Tibial nerve (tissue), 4 donors: ENCODE data around the gene COL25A1. TPM values are rescaled to one million over a fixed set of nuclear protein-coding genes. Genes with fewer than 3 reads are reported as not detected.

Source experiments
- DNase-seq, 2 donors: peaks; one replicate each; pipeline ENCODE4 v3.0.0-alpha.2; 2019; ENCODE audit warnings: low spot score in 2 of 2
- H3K27ac ChIP-seq, 4 donors: fragments of 200-600 bp; sonication (generic) in 3 of 4; one replicate each; pipeline ENCODE4 v1.5.1; 2017 to 2019; ENCODE audit warnings: mild to moderate bottlenecking in 1 of 4
- H3K27me3 ChIP-seq, 2 donors: fragments of 200-600 bp; sonication (generic) in 1 of 2; one replicate each; pipeline versions ENCODE4 v1.5.1 to v1.6.0; 2017 to 2019
- H3K36me3 ChIP-seq, 3 donors: fragments of 200-600 bp; sonication (generic); one replicate each; pipeline ENCODE4 v1.5.1; 2018 to 2019
- H3K4me1 ChIP-seq, 4 donors: fragments of 200-600 bp; sonication (generic) in 3 of 4; one replicate each; pipeline ENCODE4 v1.5.1; 2017 to 2019
- H3K4me3 ChIP-seq, 4 donors: fragments of 200-600 bp; sonication (generic) in 3 of 4; one replicate each; pipeline ENCODE4 v1.5.1; 2017 to 2019; ENCODE audit warnings: mild to moderate bottlenecking in 1 of 4, moderate library complexity in 1 of 4
- H3K9me3 ChIP-seq, 4 donors: fragments of 200-600 bp; sonication (generic) in 3 of 4; one replicate each; pipeline ENCODE4 v1.5.1; 2017 to 2019
- CTCF ChIP-seq, 5 experiments: fragments of 200-600 bp in 3 of 5; fragments of 450-650 bp in 2 of 5; sonication (generic) in 3 of 5; IDR thresholded peaks; one replicate each; pipeline ENCODE4 v1.5.1; 2016 to 2019; ENCODE audit warnings: antibody characterized with exemption in 5 of 5, mild to moderate bottlenecking in 3 of 5, moderate library complexity in 2 of 5
- EP300 ChIP-seq, 2 donors: sonication (generic); formaldehyde crosslinking; IDR thresholded peaks; one replicate each; pipeline ENCODE4 v1.6.1; 2017; ENCODE audit warnings: antibody characterized with exemption in 2 of 2, mild to moderate bottlenecking in 1 of 2
- POLR2A ChIP-seq, 2 donors: fragments of 450-650 bp; IDR thresholded peaks; one replicate each; pipeline ENCODE4 v1.6.1; 2017; ENCODE audit warnings: antibody characterized with exemption in 2 of 2, mild to moderate bottlenecking in 2 of 2, moderate library complexity in 2 of 2
- WGBS, 2 donors: methylation state at CpG; one replicate each; pipeline ENCODE4 v1.1.5; 2018; 5-methylcytosine and 5-hydroxymethylcytosine counted together
- total RNA-seq, 4 donors: library from RNA; depleted of rRNA; stranded (reverse); fragments of >200 nt; gene quantifications; one replicate each; pipeline ENCODE4 v1.1.0, GENCODE V29; 2016

The COL25A1 gene
- total RNA-seq, 4 donors from 2014 or later, result 1.5 to 4.1 (median 2.3) TPM

- Histone ChIP-seq H3K9me3 (no peaks in the 10 kb centered on the region), H3K27me3 (no peaks in the 10 kb centered on the region), H3K36me3 (no peaks in the 10 kb centered on the region), H3K4me1 (no peaks in the 10 kb centered on the region), H3K27ac (no peak overlapping the region), H3K4me3 (no peak overlapping the region)
- 72 to 89% methylated on average over 1 of the region's 1 CpG for WGBS, 2 donors
- DNase-seq, result no peak
- TF ChIP-seq CTCF (IDR thresholded peaks at IDR 0.05) (no peak), EP300 (IDR thresholded peaks at IDR 0.05) (no peak)
Measured at GRCh38 chr4:108926061-108926460, 376.4 kb downstream of the COL25A1 start.

GRCh38 chr4:108922191-108922590 is 380.3 kb downstream of the COL25A1 start:
- Histone ChIP-seq H3K4me3 (no peak overlapping the region), H3K27ac (no peak overlapping the region), H3K27me3 (no peaks in the 10 kb centered on the region), H3K4me1 (no peaks in the 10 kb centered on the region), H3K36me3 (no peaks in the 10 kb centered on the region), H3K9me3 (no peaks in the 10 kb centered on the region)
- no peak for TF ChIP-seq EP300 (IDR thresholded peaks at IDR 0.05)
- TF ChIP-seq CTCF (IDR thresholded peaks at IDR 0.05), result no peak
- TF ChIP-seq POLR2A (IDR thresholded peaks at IDR 0.05), result no peak
- DNase-seq, result no peak
- 62 to 68% methylated on average over 5 of the region's 5 CpGs for WGBS, 2 donors

GRCh38 chr4:108920395-108921087 is 381.9 kb downstream of the COL25A1 start:
- WGBS, 2 donors, result 68 to 75% methylated on average over 2 of the region's 2 CpGs
- Histone ChIP-seq H3K27me3 (no peaks in the 10 kb centered on the region), H3K27ac (no peak overlapping the region), H3K9me3 (no peaks in the 10 kb centered on the region), H3K36me3 (no peaks in the 10 kb centered on the region), H3K4me1 (no peaks in the 10 kb centered on the region), H3K4me3 (no peak overlapping the region)
- no peak for DNase-seq
- TF ChIP-seq CTCF (IDR thresholded peaks at IDR 0.05), result no peak
- TF ChIP-seq POLR2A (IDR thresholded peaks at IDR 0.05), result no peak
- no peak for TF ChIP-seq EP300 (IDR thresholded peaks at IDR 0.05)

DNA sequence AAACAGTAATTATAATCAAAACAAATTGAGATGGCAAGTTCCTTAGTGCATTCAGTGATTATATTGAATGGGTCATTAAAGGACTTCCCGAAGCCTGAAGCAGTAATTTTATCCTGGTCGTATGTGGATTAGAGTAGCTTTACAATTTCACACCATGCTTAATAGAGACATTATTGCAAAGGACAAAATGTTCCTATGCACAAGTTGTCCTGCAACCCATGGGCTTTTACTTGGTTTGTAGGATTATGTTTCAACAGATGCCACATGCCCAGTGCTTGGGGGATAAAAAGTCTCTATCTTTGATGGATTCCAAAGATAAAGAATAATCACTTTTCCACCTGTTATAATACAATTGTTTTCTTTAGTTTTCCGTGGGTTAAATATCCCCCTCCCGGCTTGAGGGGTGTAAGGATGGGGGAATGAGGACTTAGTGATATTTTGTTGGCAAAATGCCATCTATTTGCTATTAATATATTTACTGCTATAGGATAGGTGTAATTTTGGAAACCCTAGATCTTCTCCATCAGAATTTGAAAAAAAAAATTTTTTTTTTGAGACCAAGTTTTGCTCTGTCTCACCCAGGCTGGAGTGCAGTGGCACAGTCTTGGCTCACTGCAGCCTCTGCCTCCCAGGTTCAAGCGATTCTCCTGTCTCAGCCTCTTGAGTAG is 383.1 kb downstream of the COL25A1 start:
- Histone ChIP-seq H3K4me1 (no peaks in the 10 kb centered on the region), H3K36me3 (no peaks in the 10 kb centered on the region), H3K9me3 (no peaks in the 10 kb centered on the region), H3K27me3 (no peaks in the 10 kb centered on the region), H3K27ac (no peak overlapping the region), H3K4me3 (no peak overlapping the region)
- WGBS, 2 donors, result 82 to 84% methylated on average over 5 of the region's 5 CpGs
- no peak for TF ChIP-seq POLR2A (IDR thresholded peaks at IDR 0.05)
- no peak for DNase-seq

GRCh38 chr4:108917255-108917654 is 385.2 kb downstream of the COL25A1 start:
- WGBS, 2 donors, result 93 to 96% methylated on average over 5 of the region's 5 CpGs
- no peaks in the 10 kb centered on the region for H3K9me3 ChIP-seq
- H3K4me3 ChIP-seq, result no peak overlapping the region
- H3K36me3 ChIP-seq, result no peaks in the 10 kb centered on the region
- no peaks in the 10 kb centered on the region for H3K4me1 ChIP-seq
- no peaks in the 10 kb centered on the region for H3K27me3 ChIP-seq
- DNase-seq, result no peak
- TF ChIP-seq CTCF (IDR thresholded peaks at IDR 0.05), result no peak
- no peak for TF ChIP-seq POLR2A (IDR thresholded peaks at IDR 0.05)
- no peak for TF ChIP-seq EP300 (IDR thresholded peaks at IDR 0.05)
- H3K27ac ChIP-seq, result no peak overlapping the region
